OCI-LY1 (cell line): Measurements from ENCODE around the gene COL23A1.

Experiments used
- EZH2 ChIP-seq: fragments of 200-600 bp; sonication (generic), shearing (Covaris generic); IDR thresholded peaks from 2 replicates; pipeline ENCODE4 v1.8.0; 2017; ENCODE audit warnings: borderline replicate concordance, mixed run types, mild to moderate bottlenecking, antibody characterized with exemption, low read length, moderate library complexity, mixed read lengths
- TF ChIP-seq, protein P1 (sequence below): fragments of 200-600 bp; sonication (generic), shearing (Covaris generic); IDR thresholded peaks from 2 replicates; pipeline ENCODE4 v1.5.1; 2017; ENCODE audit warnings: mild to moderate bottlenecking, antibody characterized with exemption, low read length, moderate library complexity, mixed read lengths

GRCh38 chr5:178526773-178527457 is 63.3 kb downstream of the COL23A1 start:
- TF ChIP-seq, protein P1, sequence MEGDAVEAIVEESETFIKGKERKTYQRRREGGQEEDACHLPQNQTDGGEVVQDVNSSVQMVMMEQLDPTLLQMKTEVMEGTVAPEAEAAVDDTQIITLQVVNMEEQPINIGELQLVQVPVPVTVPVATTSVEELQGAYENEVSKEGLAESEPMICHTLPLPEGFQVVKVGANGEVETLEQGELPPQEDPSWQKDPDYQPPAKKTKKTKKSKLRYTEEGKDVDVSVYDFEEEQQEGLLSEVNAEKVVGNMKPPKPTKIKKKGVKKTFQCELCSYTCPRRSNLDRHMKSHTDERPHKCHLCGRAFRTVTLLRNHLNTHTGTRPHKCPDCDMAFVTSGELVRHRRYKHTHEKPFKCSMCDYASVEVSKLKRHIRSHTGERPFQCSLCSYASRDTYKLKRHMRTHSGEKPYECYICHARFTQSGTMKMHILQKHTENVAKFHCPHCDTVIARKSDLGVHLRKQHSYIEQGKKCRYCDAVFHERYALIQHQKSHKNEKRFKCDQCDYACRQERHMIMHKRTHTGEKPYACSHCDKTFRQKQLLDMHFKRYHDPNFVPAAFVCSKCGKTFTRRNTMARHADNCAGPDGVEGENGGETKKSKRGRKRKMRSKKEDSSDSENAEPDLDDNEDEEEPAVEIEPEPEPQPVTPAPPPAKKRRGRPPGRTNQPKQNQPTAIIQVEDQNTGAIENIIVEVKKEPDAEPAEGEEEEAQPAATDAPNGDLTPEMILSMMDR = no peak
- TF ChIP-seq EZH2 = no peak
